8988T (cell line): Measurements from ENCODE around the gene PGAP6.

Source experiments
- DNase-seq: peaks from one replicate; pipeline ENCODE4 v3.0.0; 2011

Gene PGAP6

GRCh38 chr16:324201-324450 is 57.7 kb downstream of the PGAP6 start:
- DNase-seq = no peak

- no peak for DNase-seq
Measured at GRCh38 chr16:322476-323143, 59.2 kb downstream of the PGAP6 start.

GRCh38 chr16:321532-321931 is 60.2 kb downstream of the PGAP6 start:
- no peak for DNase-seq
